ENCODE results near the gene ADRA2C. TPM values are rescaled to one million over a fixed set of nuclear protein-coding genes. Genes with fewer than 3 reads are reported as not detected.

ADRA2C gene
- total and polyA plus RNA-seq, 7 donors = 0.33 to 5.2 (median 1.2) TPM; not detected in 2

DNA sequence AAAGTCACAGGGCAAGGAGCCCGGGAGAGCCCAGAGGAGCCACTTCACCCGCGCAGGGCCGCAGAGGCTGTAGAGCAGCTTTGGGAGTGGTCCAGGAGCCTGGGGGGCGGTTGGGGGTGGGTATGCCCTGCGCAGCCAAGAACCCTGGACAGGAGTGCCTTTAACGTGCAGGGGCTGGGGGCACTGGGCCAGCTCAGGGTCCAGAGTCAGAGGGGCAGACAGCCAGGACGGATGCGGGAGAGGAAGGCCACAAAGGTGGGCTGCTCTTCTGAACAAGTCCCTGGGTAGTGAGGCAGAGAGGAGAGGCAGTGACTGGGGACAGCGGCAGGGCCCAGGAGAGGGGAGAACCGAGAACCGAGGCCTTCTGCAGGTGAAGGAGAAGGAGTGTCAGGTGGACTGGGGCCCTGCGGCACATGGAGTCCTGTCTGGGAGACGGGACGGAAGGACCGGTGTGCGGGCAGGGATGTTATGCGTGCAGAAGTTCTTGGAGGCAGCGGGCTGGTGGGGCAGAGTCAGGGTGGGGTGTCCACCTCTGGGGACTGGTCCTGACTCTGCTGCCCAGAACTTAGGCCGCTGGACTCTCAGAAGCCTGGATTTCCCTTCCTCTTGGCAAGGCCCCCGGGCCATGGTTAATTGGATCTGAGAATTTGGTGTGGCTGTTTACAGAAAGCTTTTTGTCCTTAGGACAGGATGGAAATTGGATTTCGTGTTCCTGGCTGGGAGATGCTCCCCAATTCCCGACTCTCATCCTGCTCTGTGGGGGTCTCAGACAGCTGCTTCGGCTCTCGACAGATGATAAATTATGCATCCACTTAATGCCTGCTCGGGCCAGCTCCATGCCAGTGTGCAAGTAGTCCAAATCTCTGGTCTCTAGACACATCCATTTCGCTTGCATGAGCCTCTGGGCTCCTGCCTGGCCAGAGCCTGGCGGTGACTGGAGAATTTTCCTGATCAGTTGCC lies 31.9 kb downstream of the ADRA2C start:
- intact Hi-C loops (cut with DNase I) = no loop called here
- H3K27ac ChIP-seq = no peak overlapping the region
- H3K4me3 ChIP-seq = no peak overlapping the region
- DNase-seq = no peak
- TF ChIP-seq POLR2AphosphoS5 (IDR thresholded peaks at IDR 0.05) (no peak), POLR2A (IDR thresholded peaks at IDR 0.05) (no peak), EP300 (IDR thresholded peaks at IDR 0.05) (no peak)
- TF ChIP-seq, protein P1, sequence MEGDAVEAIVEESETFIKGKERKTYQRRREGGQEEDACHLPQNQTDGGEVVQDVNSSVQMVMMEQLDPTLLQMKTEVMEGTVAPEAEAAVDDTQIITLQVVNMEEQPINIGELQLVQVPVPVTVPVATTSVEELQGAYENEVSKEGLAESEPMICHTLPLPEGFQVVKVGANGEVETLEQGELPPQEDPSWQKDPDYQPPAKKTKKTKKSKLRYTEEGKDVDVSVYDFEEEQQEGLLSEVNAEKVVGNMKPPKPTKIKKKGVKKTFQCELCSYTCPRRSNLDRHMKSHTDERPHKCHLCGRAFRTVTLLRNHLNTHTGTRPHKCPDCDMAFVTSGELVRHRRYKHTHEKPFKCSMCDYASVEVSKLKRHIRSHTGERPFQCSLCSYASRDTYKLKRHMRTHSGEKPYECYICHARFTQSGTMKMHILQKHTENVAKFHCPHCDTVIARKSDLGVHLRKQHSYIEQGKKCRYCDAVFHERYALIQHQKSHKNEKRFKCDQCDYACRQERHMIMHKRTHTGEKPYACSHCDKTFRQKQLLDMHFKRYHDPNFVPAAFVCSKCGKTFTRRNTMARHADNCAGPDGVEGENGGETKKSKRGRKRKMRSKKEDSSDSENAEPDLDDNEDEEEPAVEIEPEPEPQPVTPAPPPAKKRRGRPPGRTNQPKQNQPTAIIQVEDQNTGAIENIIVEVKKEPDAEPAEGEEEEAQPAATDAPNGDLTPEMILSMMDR (IDR thresholded peaks at IDR 0.05) = no peak
- 82 to 86% methylated on average over 28 of the region's 28 CpGs for WGBS, 2 donors
- peaks cover 0 to 28% (median 2%) of the 10 kb centered on the region in 3 donors for H3K27me3 ChIP-seq
- H3K36me3 ChIP-seq = no peaks in the 10 kb centered on the region
- H3K4me1 ChIP-seq = no peaks in the 10 kb centered on the region
- H3K9me3 ChIP-seq = peaks cover 0 to 10% (median 3%) of the 10 kb centered on the region in 4 donors

DNA sequence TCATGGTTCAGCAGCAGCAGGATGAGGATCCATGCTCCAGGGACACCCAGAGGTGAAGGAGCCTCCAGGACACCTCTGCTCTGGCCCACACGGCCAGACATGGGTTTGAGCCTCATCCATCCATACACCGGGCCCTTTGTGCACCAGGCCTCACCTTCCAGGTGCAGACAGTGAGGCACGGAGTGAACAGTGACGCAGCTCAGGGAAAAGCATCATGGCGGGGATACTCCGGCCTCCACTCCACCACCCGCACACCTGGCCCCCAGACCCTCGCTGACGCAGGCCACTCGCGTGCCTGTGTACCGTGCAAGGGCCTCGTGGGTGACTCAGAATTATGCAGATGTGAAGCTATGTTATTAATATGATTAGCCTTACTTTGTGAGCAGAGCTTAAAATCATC lies 33.3 kb downstream of the ADRA2C start:
- Histone ChIP-seq H3K4me3 (no peak overlapping the region), H3K4me1 (no peaks in the 10 kb centered on the region), H3K36me3 (no peaks in the 10 kb centered on the region), H3K9me3 (peaks cover 0 to 10% (median 3%) of the 10 kb centered on the region in 4 donors), H3K27ac (no peak overlapping the region), H3K27me3 (peaks cover 0 to 36% (median 9%) of the 10 kb centered on the region in 3 donors)
- TF ChIP-seq, protein P1 (IDR thresholded peaks at IDR 0.05) = no peak
- TF ChIP-seq POLR2AphosphoS5 (IDR thresholded peaks at IDR 0.05) (no peak), EP300 (IDR thresholded peaks at IDR 0.05) (no peak), POLR2A (IDR thresholded peaks at IDR 0.05) (no peak)
- intact Hi-C loops (cut with DNase I) = no loop called here
- 85 to 91% methylated on average over 13 of the region's 13 CpGs for WGBS, 2 donors
- no peak for DNase-seq

DNA sequence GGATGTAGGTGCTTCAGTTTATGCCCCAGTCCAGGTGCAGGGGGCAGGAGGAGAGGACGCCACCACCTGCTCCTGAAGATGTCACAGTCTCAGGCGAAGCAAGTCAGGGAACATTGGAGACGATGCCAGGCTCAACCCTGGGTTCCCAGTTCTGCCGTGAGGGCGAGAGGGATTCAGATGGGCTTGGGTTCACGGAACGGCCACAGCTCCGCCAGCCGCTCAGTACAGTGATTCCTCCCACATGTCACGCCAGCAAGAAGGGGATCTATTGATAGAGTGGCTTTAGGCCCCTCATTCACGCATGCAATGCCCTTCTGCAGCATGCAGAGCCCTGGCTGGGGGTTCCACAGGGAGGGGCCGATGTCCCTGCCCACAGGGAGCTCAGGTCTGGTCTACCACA lies 34.2 kb downstream of the ADRA2C start:
- H3K36me3 ChIP-seq = no peaks in the 10 kb centered on the region
- TF ChIP-seq POLR2AphosphoS5 (IDR thresholded peaks at IDR 0.05) (no peak), EP300 (IDR thresholded peaks at IDR 0.05) (no peak), POLR2A (IDR thresholded peaks at IDR 0.05) (no peak)
- TF ChIP-seq, protein P1 (IDR thresholded peaks at IDR 0.05) = no peak
- DNase-seq = no peak
- intact Hi-C loops (cut with DNase I) = no loop called here
- 85 to 87% methylated on average over 12 of the region's 12 CpGs for WGBS, 2 donors
- H3K27me3 ChIP-seq = peaks cover 0 to 39% (median 9%) of the 10 kb centered on the region in 3 donors
- H3K4me3 ChIP-seq = no peak overlapping the region
- no peaks in the 10 kb centered on the region for H3K4me1 ChIP-seq
- H3K9me3 ChIP-seq = peaks cover 0 to 10% (median 3%) of the 10 kb centered on the region in 4 donors
- no peak overlapping the region for H3K27ac ChIP-seq

DNA sequence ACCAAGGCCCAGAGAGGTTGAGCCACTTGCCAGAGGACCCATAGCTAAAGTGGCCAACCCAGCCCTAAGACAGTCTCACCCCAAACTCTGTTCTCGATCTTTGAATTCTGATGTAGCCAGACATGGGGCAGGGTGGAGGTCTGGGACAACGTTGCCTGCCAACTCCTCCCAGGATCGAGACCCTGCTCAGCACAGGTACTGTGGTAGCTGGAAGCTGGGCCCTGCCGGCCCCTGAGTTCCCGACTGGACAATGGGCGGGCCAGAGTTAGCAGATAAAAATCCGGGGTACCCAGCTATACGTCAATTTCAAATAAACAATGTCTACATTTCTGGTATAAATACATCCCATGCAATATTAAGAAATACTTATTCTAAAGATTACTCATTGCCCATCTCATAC lies 35.3 kb downstream of the ADRA2C start:
- Histone ChIP-seq H3K27ac (no peak overlapping the region), H3K9me3 (peaks cover 0 to 4% (median 0%) of the 10 kb centered on the region in 4 donors), H3K4me1 (no peaks in the 10 kb centered on the region), H3K36me3 (no peaks in the 10 kb centered on the region), H3K4me3 (no peak overlapping the region), H3K27me3 (peaks cover 0 to 37% (median 9%) of the 10 kb centered on the region in 3 donors)
- intact Hi-C loops (cut with DNase I) = no loop called here
- WGBS, 2 donors = 84 to 85% methylated on average over 8 of the region's 8 CpGs
- TF ChIP-seq EP300 (IDR thresholded peaks at IDR 0.05) = no peak
- TF ChIP-seq POLR2AphosphoS5 (IDR thresholded peaks at IDR 0.05) = no peak
- TF ChIP-seq, protein P1 (IDR thresholded peaks at IDR 0.05) = no peak
- TF ChIP-seq POLR2A (IDR thresholded peaks at IDR 0.05) = no peak
- DNase-seq = no peak

All from sigmoid colon (tissue), 7 donors.